Cardiac fibroblast (primary cell): Measurements from ENCODE around the gene ACTR3.

Experiments used
- DNase-seq, 2 donors: peaks; one replicate each; pipeline versions ENCODE4 v3.0.0 to v3.0.0-alpha.2; 2010; ENCODE audit warnings: low read depth in 2 of 2
- H3K4me3 ChIP-seq, 2 donors: replicated peaks in 1 of 2; 1 replicate in 1 of 2; 2 replicates in 1 of 2; pipeline ENCODE4 v1.5.1; 2011; ENCODE audit warnings: low read depth in 2 of 2, low read length in 2 of 2, mild to moderate bottlenecking in 2 of 2, moderate library complexity in 1 of 2
- TF ChIP-seq, protein P1 (sequence below): IDR thresholded peaks from one replicate; pipeline ENCODE4 v1.5.1; 2011; ENCODE audit warnings: low read depth, mild to moderate bottlenecking, low read length, inconsistent platforms

Gene ACTR3

GRCh38 chr2:113886479-113887008 lies 3.3 kb upstream of the ACTR3 start:
- TF ChIP-seq, protein P1, sequence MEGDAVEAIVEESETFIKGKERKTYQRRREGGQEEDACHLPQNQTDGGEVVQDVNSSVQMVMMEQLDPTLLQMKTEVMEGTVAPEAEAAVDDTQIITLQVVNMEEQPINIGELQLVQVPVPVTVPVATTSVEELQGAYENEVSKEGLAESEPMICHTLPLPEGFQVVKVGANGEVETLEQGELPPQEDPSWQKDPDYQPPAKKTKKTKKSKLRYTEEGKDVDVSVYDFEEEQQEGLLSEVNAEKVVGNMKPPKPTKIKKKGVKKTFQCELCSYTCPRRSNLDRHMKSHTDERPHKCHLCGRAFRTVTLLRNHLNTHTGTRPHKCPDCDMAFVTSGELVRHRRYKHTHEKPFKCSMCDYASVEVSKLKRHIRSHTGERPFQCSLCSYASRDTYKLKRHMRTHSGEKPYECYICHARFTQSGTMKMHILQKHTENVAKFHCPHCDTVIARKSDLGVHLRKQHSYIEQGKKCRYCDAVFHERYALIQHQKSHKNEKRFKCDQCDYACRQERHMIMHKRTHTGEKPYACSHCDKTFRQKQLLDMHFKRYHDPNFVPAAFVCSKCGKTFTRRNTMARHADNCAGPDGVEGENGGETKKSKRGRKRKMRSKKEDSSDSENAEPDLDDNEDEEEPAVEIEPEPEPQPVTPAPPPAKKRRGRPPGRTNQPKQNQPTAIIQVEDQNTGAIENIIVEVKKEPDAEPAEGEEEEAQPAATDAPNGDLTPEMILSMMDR: no peak
- H3K4me3 ChIP-seq: no peak overlapping the region
- peak; percentile 79 to 92 for DNase-seq

DNA sequence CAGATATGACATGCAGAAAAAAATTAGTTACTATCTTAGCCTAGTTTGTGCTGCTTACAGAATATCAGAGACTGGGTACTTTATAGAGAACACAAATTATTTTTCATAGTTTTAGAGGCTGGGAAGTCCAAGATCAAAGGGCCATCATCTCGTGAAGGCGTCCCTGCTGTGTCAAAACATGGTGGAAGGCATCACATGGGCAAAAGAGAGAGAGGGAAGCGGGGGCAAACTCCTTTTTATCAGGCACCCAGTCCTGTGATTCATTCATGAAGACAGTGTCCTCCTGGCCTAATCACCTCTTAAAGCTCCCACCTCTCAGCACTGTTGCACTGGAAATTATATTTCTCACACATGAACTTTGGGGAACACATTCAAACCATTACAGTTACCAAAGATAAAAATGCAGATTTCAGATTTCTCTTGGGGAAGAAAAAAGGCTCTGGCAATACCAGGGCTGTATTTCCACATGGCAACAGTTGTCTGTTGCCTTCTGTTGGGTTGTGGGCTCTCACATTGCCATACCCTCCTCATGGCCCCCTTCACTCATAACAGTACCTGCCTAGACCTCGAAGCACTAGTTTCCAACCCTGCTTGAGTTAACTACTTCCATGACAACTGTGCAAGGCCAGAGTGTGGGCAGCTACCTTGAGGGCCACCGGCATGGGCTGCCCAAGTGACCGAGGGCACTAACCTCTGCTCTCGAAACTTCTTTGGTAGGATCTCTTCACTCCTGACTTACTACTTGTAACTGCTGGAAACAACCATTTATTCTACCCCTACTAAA lies 2.7 kb upstream of the ACTR3 start:
- no peak overlapping the region for H3K4me3 ChIP-seq
- DNase-seq: no peak
- TF ChIP-seq, protein P1: no peak

DNA sequence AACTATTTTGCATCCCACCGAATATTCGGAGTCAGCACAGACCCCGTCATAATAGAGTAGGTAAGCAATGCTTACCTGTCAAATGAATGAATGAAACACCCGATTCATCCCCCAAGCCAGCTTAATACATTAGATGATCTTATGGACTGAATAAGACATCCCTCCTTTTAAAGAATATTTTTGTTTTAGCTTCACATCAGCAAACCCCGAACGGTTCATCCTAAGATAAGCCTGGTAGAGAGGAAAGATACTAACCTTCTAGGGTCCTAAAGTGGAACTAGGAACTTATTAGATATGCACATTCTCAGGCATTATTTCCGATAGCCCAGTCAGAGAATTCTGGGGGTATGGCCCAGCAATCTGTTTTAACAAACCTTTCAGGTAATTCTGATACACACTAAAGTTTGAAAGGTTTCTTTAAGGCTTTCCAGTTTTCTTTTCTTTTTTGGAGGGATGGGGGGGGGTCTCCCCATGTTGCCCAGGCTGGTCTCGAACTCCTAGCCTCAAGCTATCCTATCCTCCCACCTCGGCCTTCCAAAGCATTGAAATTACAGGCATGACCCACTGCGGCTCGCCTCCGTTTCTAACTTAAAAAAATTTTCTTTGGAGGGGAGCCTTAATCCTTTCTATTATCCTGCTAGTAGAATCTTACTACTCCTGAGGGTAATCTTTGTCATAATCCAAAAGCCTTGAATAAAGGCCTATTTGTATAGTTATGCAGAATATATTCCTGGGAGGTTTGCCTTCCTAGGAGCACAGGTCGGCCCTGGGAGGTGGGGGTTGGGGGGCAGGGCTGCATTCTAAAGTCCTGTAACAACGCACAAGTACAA lies 1.0 kb upstream of the ACTR3 start:
- peak overlapping the region; percentile 56 to 72 for H3K4me3 ChIP-seq
- no peak for DNase-seq
- TF ChIP-seq, protein P1: no peak

DNA sequence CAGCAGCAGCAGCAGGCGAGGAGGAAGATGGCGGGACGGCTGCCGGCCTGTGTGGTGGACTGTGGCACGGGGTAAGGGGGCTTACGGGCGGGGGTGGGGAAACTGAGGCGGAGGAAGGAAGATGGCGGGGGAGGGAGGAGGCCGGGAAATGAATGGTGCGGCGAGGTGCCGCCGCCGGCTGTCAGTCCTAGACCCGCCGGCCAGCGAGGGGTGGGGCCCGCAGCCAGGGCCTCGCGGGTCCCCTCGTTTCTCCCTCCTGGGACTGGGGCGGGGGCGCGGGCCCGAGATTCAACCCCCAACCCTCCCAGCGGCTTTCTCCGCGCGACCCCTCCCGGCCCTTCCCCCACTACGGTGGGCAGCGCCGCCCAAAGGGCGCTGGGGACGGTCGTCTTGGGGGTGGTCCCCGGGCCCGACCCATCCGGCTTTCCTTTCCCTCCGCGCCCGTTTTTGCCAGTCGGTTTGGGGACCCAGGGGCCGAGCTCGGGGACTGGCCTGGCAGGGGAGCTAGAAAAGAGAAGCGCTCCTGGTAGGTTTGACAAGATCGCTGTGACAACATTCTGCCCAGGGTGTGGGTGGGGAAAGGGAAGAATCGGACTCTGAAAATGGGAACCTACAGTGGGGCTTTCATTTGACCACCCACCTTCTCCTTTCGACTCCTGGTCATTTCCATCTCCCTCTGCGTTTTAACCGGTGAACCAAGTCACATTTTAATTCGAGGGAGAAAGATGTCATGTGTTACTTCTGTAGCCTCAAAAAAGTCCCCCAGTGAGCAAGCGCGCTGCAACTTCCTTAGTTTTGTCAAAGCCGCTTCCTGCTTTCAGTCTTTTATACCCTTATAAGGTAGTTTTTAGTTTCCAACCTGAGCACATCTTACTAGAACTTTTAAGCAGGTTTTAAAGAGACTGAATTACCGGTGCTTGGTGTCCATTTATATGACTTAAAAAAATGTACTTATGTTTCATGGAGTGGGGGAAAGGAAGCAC lies 655 bp downstream of the ACTR3 start:
- peak overlapping the region; percentile 79 to 97 for H3K4me3 ChIP-seq
- DNase-seq: peak; percentile 84 to 88
- TF ChIP-seq, protein P1: no peak

DNA sequence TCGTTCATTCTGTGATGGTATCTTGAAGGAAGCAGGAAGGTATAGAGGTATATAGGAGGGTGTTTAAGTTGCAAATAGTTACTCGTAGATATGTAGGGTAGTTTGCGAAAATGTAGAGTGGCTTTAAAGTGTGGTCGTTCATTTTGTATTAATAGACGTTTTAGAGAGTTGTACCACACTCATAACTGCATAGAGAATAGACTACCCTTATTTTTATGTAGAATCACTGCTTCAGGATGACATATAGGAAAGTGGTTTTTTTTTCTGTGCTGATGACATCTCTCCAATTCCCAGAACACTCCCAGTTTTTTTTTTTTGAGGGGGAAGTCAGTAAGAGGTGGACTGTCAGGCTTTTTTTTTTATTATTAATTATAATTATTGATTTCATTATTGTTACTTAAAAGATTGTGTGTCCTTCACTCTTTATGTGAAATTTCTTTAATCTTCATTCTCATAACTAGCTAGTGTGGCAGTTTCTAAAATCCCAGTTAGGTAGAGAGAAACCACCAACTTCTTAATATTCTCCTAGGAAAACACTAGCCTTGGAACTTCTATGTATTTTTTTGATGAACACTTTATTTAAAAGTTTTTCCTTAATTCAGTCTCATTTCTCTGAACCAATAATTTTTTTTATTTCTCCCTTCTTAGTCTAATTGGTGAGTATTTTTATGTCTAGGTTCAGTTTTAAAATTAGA lies 1.5 kb downstream of the ACTR3 start:
- TF ChIP-seq, protein P1: no peak
- peak; percentile 27 to 46 for DNase-seq
- H3K4me3 ChIP-seq: peak overlapping the region; percentile 79 to 97
